ENCODE measurements around the gene TFCP2L1.

The TFCP2L1 gene

DNA sequence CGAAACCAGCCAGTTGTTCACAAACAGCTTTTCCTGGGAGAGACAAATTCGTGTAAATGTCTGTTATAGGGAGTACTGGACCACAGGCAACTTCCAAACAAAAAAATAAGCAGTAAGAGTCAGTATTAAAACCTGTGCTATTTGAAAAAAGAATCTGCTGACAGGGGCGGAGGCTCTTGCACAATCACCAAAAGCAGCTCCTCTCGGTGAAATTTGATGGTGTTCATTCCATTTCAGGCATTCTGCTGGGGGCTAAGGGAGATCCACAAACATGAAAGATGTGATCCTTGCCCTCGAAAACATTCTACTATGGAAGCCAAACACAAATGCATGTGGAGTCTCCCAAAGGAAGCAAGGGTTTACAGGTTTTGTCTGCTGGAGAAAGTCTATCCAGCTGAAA lies 45.0 kb downstream of the TFCP2L1 start:
- Histone ChIP-seq H2AFZ (ENCODE audit: low read depth, low read length, severe bottlenecking) (no peak overlapping the region), H3K9me2 (replicated peaks; ENCODE audit: insufficient read depth, low read length) (no peaks in the 10 kb centered on the region), H3K9ac (ENCODE audit: low read length) (no peak overlapping the region), H3K9me3 (ENCODE audit: insufficient read depth, low read length) (no peaks in the 10 kb centered on the region), H3K4me2 (ENCODE audit: low read depth, low read length, poor library complexity, severe bottlenecking) (no peak overlapping the region), H3K27ac (ENCODE audit: low read depth, low read length) (no peak overlapping the region), H3K4me3 (ENCODE audit: insufficient read depth, low read length, poor library complexity, severe bottlenecking) (no peak overlapping the region), H4K20me1 (ENCODE audit: low read depth, low read length) (no peaks in the 10 kb centered on the region), H3K79me2 (ENCODE audit: insufficient read depth, low read length) (no peaks in the 10 kb centered on the region), H3K36me3 (ENCODE audit: low read length) (no peaks in the 10 kb centered on the region), H3F3A (ENCODE audit: insufficient read depth) (no peaks in the 10 kb centered on the region), H3K27me3 (ENCODE audit: low read length) (no peaks in the 10 kb centered on the region)
- no peak for TF ChIP-seq EZH2phosphoT487 (conservative IDR thresholded peaks at IDR 0.05; ENCODE audit: low read length)
- TF ChIP-seq, protein P1, sequence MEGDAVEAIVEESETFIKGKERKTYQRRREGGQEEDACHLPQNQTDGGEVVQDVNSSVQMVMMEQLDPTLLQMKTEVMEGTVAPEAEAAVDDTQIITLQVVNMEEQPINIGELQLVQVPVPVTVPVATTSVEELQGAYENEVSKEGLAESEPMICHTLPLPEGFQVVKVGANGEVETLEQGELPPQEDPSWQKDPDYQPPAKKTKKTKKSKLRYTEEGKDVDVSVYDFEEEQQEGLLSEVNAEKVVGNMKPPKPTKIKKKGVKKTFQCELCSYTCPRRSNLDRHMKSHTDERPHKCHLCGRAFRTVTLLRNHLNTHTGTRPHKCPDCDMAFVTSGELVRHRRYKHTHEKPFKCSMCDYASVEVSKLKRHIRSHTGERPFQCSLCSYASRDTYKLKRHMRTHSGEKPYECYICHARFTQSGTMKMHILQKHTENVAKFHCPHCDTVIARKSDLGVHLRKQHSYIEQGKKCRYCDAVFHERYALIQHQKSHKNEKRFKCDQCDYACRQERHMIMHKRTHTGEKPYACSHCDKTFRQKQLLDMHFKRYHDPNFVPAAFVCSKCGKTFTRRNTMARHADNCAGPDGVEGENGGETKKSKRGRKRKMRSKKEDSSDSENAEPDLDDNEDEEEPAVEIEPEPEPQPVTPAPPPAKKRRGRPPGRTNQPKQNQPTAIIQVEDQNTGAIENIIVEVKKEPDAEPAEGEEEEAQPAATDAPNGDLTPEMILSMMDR (IDR thresholded peaks at IDR 0.05; ENCODE audit: insufficient read depth, low read length, poor library complexity, severe bottlenecking): no peak

- Histone ChIP-seq H3K36me3 (ENCODE audit: low read length) (no peaks in the 10 kb centered on the region), H3F3A (ENCODE audit: insufficient read depth) (no peaks in the 10 kb centered on the region), H3K4me2 (ENCODE audit: low read depth, low read length, poor library complexity, severe bottlenecking) (no peak overlapping the region), H3K27me3 (ENCODE audit: low read length) (no peaks in the 10 kb centered on the region), H3K27ac (ENCODE audit: low read depth, low read length) (no peak overlapping the region), H3K9me2 (replicated peaks; ENCODE audit: insufficient read depth, low read length) (no peaks in the 10 kb centered on the region), H3K9ac (ENCODE audit: low read length) (no peak overlapping the region), H4K20me1 (ENCODE audit: low read depth, low read length) (no peaks in the 10 kb centered on the region), H3K79me2 (ENCODE audit: insufficient read depth, low read length) (no peaks in the 10 kb centered on the region), H2AFZ (ENCODE audit: low read depth, low read length, severe bottlenecking) (no peak overlapping the region), H3K4me3 (ENCODE audit: insufficient read depth, low read length, poor library complexity, severe bottlenecking) (no peak overlapping the region), H3K9me3 (ENCODE audit: insufficient read depth, low read length) (no peaks in the 10 kb centered on the region)
- TF ChIP-seq, protein P1 (IDR thresholded peaks at IDR 0.05; ENCODE audit: insufficient read depth, low read length, poor library complexity, severe bottlenecking): no peak
- TF ChIP-seq EZH2phosphoT487 (conservative IDR thresholded peaks at IDR 0.05; ENCODE audit: low read length): no peak
Observed at GRCh38 chr2:121239471-121239870, 45.5 kb downstream of the TFCP2L1 start.

- Histone ChIP-seq H4K20me1 (ENCODE audit: low read depth, low read length) (no peaks in the 10 kb centered on the region), H3K79me2 (ENCODE audit: insufficient read depth, low read length) (no peaks in the 10 kb centered on the region), H3F3A (ENCODE audit: insufficient read depth) (no peaks in the 10 kb centered on the region), H3K9ac (ENCODE audit: low read length) (no peak overlapping the region), H2AFZ (ENCODE audit: low read depth, low read length, severe bottlenecking) (no peak overlapping the region), H3K4me3 (ENCODE audit: insufficient read depth, low read length, poor library complexity, severe bottlenecking) (no peak overlapping the region), H3K36me3 (ENCODE audit: low read length) (no peaks in the 10 kb centered on the region), H3K27ac (ENCODE audit: low read depth, low read length) (no peak overlapping the region), H3K27me3 (ENCODE audit: low read length) (no peaks in the 10 kb centered on the region), H3K9me2 (replicated peaks; ENCODE audit: insufficient read depth, low read length) (no peaks in the 10 kb centered on the region), H3K4me2 (ENCODE audit: low read depth, low read length, poor library complexity, severe bottlenecking) (no peak overlapping the region), H3K9me3 (ENCODE audit: insufficient read depth, low read length) (no peaks in the 10 kb centered on the region)
- no peak for TF ChIP-seq EZH2phosphoT487 (conservative IDR thresholded peaks at IDR 0.05; ENCODE audit: low read length)
- TF ChIP-seq, protein P1 (IDR thresholded peaks at IDR 0.05; ENCODE audit: insufficient read depth, low read length, poor library complexity, severe bottlenecking): no peak
Observed at GRCh38 chr2:121238828-121239227, 46.2 kb downstream of the TFCP2L1 start.
